Vagina (tissue), 2 donors: ENCODE data around the gene OS9. TPM values are rescaled to one million over a fixed set of nuclear protein-coding genes. Genes with fewer than 3 reads are reported as not detected.
"Not testable (repeated sequence)": the region's sequence is repeated elsewhere in the genome, so short reads cannot be mapped to it uniquely, and the experiment has no call there.

Source experiments
- DNase-seq, 2 donors: peaks; one replicate each; pipeline ENCODE4 v3.0.0-alpha.2; 2017; ENCODE audit errors: extremely low spot score in 2 of 2
- H3K27ac ChIP-seq: fragments of 200-600 bp; sonication (generic); one replicate; pipeline ENCODE4 v1.5.1; 2019
- H3K27me3 ChIP-seq: fragments of 200-600 bp; sonication (generic); one replicate; pipeline ENCODE4 v1.5.1; 2019
- H3K36me3 ChIP-seq, 2 donors: fragments of 200-600 bp; sonication (generic); one replicate each; pipeline ENCODE4 v1.5.1; 2017 to 2019
- H3K4me1 ChIP-seq: fragments of 200-600 bp; sonication (generic); one replicate; pipeline ENCODE4 v1.5.1; 2019
- H3K4me3 ChIP-seq, 2 donors: fragments of 200-600 bp; sonication (generic); 1 replicate in 1 of 2; 2 replicates in 1 of 2; pipeline ENCODE4 v1.5.1; 2016 to 2019
- H3K9me3 ChIP-seq: fragments of 200-600 bp; sonication (generic); one replicate; pipeline ENCODE4 v1.5.1; 2019
- POLR2A ChIP-seq, 2 donors: fragments of 450-650 bp; IDR thresholded peaks; one replicate each; pipeline ENCODE4 v1.6.1; 2017; ENCODE audit warnings: antibody characterized with exemption in 2 of 2, mild to moderate bottlenecking in 2 of 2, moderate library complexity in 2 of 2
- POLR2AphosphoS5 ChIP-seq, 2 donors: sonication (generic); formaldehyde crosslinking; IDR thresholded peaks; one replicate each; pipeline ENCODE4 v1.9.0; 2017; ENCODE audit warnings: antibody characterized with exemption in 2 of 2, mild to moderate bottlenecking in 2 of 2, low read depth in 1 of 2; ENCODE audit not compliant: insufficient read depth in 1 of 2
- intact Hi-C: fragments of 100-400 bp; cut with DNase I; formaldehyde crosslinking; loops from one replicate; pipeline ENCODE4 v1.15.1; 2023
- total RNA-seq: library from RNA; depleted of rRNA; stranded (reverse); fragments of >200 nt; gene quantifications from one replicate; pipeline ENCODE4 v1.2.3, GENCODE V29; 2016
- TF ChIP-seq, protein P1 (sequence below), 3 experiments: fragments of 450-650 bp in 2 of 3; fragments of 200-600 bp in 1 of 3; sonication (generic) in 1 of 3; IDR thresholded peaks; one replicate each; pipeline ENCODE4 v1.5.1; 2017 to 2019; ENCODE audit warnings: antibody characterized with exemption in 3 of 3, mild to moderate bottlenecking in 2 of 3, moderate library complexity in 2 of 3

Gene OS9
- total RNA-seq, 1 donor from 2014 or later: 105 TPM

DNA sequence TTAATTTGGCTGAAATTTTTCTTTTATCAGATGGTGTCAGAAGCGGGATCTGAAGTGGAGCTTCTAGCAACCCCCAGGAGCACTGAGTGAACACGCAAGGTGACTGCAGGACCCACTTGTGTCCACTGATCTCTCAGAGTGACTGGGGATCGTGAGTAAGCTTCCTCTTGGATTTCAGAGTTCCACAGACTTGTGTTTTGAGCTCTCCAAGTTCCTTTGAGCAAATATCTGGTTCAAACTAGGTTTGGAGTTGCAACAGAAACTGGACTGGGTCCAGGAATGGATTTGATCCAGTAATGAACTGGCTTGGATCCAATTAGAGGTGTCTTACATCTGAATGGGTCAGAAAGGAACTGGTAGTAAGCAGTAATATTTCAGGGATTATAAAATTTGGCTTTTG, 36.2 kb upstream of the OS9 start:
- Histone ChIP-seq H3K4me1 (no peaks in the 10 kb centered on the region), H3K27ac (no peak overlapping the region), H3K27me3 (no peaks in the 10 kb centered on the region), H3K4me3 (no peak overlapping the region), H3K9me3 (no peaks in the 10 kb centered on the region), H3K36me3 (no peaks in the 10 kb centered on the region)
- intact Hi-C loops: no loop called here
- DNase-seq: no peak
- TF ChIP-seq POLR2AphosphoS5 (IDR thresholded peaks at IDR 0.05; ENCODE audit: insufficient read depth in 1 of 2, low read depth in 1 of 2): no peak
- TF ChIP-seq, protein P1, sequence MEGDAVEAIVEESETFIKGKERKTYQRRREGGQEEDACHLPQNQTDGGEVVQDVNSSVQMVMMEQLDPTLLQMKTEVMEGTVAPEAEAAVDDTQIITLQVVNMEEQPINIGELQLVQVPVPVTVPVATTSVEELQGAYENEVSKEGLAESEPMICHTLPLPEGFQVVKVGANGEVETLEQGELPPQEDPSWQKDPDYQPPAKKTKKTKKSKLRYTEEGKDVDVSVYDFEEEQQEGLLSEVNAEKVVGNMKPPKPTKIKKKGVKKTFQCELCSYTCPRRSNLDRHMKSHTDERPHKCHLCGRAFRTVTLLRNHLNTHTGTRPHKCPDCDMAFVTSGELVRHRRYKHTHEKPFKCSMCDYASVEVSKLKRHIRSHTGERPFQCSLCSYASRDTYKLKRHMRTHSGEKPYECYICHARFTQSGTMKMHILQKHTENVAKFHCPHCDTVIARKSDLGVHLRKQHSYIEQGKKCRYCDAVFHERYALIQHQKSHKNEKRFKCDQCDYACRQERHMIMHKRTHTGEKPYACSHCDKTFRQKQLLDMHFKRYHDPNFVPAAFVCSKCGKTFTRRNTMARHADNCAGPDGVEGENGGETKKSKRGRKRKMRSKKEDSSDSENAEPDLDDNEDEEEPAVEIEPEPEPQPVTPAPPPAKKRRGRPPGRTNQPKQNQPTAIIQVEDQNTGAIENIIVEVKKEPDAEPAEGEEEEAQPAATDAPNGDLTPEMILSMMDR (IDR thresholded peaks at IDR 0.05): no peak

DNA sequence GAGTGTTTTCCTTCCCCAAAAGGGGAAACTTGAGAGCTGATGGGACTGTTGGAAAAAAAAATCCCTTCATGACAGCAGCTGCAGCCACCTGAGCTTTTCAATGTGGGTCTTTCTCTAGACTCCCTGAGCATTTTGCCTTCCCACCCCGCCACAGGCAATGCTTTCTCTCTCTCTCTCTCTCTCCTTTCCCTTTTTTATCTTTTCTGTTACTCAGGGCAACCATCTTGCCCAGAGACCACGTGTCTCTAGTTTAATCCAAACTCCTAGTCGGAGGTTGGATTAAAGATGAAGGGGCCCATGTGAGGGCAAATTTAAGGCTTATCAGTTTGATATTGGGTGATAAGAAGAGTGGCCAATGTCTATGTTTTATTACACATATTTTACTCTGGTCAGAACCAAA, 35.0 kb upstream of the OS9 start:
- Histone ChIP-seq H3K27me3 (no peaks in the 10 kb centered on the region), H3K4me3 (no peak overlapping the region), H3K27ac (no peak overlapping the region), H3K36me3 (no peaks in the 10 kb centered on the region), H3K4me1 (no peaks in the 10 kb centered on the region), H3K9me3 (no peaks in the 10 kb centered on the region)
- DNase-seq: no peak
- intact Hi-C loops: no loop called here
- TF ChIP-seq, protein P1 (IDR thresholded peaks at IDR 0.05): no peak
- TF ChIP-seq POLR2A (IDR thresholded peaks at IDR 0.05) (no peak), POLR2AphosphoS5 (IDR thresholded peaks at IDR 0.05; ENCODE audit: insufficient read depth in 1 of 2, low read depth in 1 of 2) (no peak)

DNA sequence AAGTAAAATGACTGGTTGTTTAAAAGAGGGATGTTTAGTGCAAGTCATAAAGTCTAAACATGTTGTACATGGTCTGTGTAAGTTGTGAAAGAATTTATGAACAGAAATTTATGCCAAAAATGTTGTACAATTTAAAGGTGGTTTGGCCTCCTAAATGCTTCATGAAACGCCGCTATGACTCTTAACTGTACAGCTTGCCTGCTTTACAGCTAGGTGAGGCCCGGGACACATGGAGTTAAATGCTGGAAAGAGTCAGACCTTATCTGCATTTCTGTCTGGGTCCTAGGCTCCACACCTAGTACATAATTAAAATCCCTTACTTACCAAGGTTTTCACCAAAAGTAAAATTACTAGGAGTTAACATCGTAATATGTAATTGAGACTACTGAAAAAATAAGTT, 32.6 kb upstream of the OS9 start:
- Histone ChIP-seq H3K27ac (no peak overlapping the region), H3K27me3 (no peaks in the 10 kb centered on the region), H3K9me3 (no peaks in the 10 kb centered on the region), H3K4me1 (no peaks in the 10 kb centered on the region), H3K36me3 (no peaks in the 10 kb centered on the region), H3K4me3 (no peak overlapping the region)
- no peak for DNase-seq
- TF ChIP-seq, protein P1 (IDR thresholded peaks at IDR 0.05): no peak
- TF ChIP-seq POLR2A (IDR thresholded peaks at IDR 0.05) (no peak), POLR2AphosphoS5 (IDR thresholded peaks at IDR 0.05; ENCODE audit: insufficient read depth in 1 of 2, low read depth in 1 of 2) (no peak)
- intact Hi-C loops: no loop called here

DNA sequence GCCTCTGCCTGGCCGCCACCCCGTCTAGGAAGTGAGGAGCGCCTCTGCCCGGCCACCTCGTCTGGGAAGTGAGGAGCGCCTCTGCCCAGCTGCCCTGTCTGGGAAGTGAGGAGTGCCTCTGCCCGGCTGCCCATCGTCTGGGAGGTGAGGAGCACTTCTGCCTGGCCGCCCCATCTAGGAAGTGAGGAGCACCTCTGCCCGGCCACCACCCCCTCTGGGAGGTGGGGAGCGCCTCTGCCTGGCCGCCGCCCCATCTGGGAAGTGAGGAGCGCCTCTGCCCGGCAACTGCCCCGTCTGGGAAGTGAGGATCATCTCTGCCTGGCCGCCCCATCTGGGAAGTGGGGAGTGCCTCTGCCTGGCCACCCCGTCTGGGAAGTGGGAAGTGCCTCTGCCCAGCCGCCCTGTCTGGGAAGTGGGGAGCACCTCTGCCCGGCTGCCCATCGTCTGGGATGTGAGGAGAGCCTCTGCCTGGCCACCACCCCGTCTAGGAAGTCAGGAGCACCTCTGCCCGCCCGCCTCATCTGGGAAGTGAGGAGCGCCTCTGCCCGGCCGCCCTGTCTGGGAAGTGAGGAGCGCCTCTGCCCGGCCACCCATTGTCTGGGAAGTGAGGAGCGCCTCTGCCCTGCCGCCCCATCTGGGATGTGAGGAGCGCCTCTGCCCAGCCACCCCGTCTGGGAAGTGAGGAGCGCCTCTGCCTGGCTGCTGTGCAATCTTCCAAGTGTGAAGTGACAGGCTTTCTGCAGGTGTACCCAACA, 28.7 kb upstream of the OS9 start:
- H3K4me3 ChIP-seq, intact Hi-C loops, H3K27ac ChIP-seq, H3K4me1 ChIP-seq, DNase-seq, H3K36me3 ChIP-seq, H3K9me3 ChIP-seq, H3K27me3 ChIP-seq: not testable (repeated sequence)

DNA sequence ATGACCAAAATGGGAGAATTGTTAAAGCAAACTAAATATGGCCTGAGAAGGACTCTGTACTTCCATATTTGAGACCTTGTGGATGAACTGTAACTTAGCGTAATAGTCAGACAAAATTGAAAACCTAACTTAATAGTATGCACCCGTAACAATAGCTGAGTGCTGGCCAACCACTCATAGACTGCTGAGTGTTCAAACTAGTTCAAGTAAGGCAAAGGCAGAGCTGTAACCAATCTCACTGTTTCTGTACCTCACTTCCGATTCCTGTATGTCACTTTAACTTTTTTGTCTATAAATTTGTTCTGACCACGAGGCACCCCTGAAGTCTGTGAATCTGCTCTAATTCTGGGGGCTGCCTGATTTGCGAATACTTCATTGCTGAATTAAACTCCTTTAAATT, 27.0 kb upstream of the OS9 start:
- no peaks in the 10 kb centered on the region for H3K36me3 ChIP-seq
- H3K9me3 ChIP-seq: no peaks in the 10 kb centered on the region
- intact Hi-C loops: no loop called here
- no peaks in the 10 kb centered on the region for H3K27me3 ChIP-seq
- H3K4me1 ChIP-seq: no peaks in the 10 kb centered on the region
- no peak overlapping the region for H3K27ac ChIP-seq
- no peak for DNase-seq
- H3K4me3 ChIP-seq: no peak overlapping the region
- TF ChIP-seq POLR2AphosphoS5 (IDR thresholded peaks at IDR 0.05; ENCODE audit: insufficient read depth in 1 of 2, low read depth in 1 of 2) (no peak), POLR2A (IDR thresholded peaks at IDR 0.05) (no peak)
- TF ChIP-seq, protein P1 (IDR thresholded peaks at IDR 0.05): no peak

DNA sequence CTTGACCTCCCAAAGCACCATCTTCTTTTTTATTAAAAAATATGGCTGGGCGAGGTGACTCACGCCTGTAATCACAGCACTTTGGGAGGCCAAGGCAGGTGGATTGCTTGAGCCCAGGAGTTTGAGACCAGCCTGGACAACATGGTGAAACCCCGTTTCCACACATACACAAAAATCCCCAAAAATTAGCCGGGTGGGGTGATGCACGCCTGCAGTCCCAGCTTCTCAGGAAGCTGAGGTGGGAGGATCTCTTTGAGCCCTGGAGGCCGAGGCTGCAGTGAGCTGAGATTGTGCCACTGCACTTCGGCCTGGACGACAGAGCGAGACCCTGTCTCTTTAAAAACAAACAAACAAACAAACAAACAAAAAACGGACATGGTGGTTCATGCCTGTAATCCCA, 24.2 kb upstream of the OS9 start:
- DNase-seq, H3K9me3 ChIP-seq, H3K27me3 ChIP-seq, H3K36me3 ChIP-seq, H3K27ac ChIP-seq, H3K4me1 ChIP-seq, H3K4me3 ChIP-seq, intact Hi-C loops: not testable (repeated sequence)

DNA sequence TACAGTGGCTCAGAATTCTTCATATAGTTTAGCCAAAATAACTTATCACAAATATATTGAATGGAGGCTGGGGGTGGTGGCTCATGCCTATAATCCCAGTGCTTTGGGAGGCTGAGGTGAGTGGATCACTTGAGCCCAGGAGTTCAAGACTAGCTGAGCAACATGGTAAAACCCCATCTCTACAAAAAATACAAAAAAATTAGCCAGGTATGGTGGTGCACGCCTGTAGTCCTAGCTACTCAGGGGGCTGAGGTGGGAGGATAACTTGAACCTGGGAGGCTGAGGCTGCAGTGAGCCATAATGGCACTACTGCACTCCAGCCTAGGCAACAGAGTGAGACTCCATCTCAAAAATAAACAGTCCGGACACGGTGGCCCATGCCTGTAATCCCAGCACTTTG, 22.1 kb upstream of the OS9 start:
- H3K4me1 ChIP-seq, H3K9me3 ChIP-seq, H3K27me3 ChIP-seq, DNase-seq, H3K36me3 ChIP-seq, H3K27ac ChIP-seq, H3K4me3 ChIP-seq, intact Hi-C loops: not testable (repeated sequence)
